ELF-1 (cell line): ENCODE measurements around the gene NCF4.

Experiments
- DNase-seq: peaks from one replicate; pipeline ENCODE4 v3.0.0-alpha.2; 2016; ENCODE audit warnings: low read depth, low spot score

Gene NCF4

GRCh38 chr22:36838119-36839030 lies 22.4 kb upstream of the NCF4 start:
- DNase-seq: no peak

- no peak for DNase-seq
Measured at GRCh38 chr22:36839356-36840073, 21.3 kb upstream of the NCF4 start.

- DNase-seq: no peak
Measured at GRCh38 chr22:36840106-36840505, 20.7 kb upstream of the NCF4 start.

- no peak for DNase-seq
Measured at GRCh38 chr22:36846271-36846670, 14.5 kb upstream of the NCF4 start.

- DNase-seq: no peak
Measured at GRCh38 chr22:36846949-36847348, 13.9 kb upstream of the NCF4 start.

- no peak for DNase-seq
Measured at GRCh38 chr22:36850056-36850455, 10.8 kb upstream of the NCF4 start.

GRCh38 chr22:36850682-36851081 lies 10.1 kb upstream of the NCF4 start:
- no peak for DNase-seq

- DNase-seq: no peak
Measured at GRCh38 chr22:36852056-36852973, 8.5 kb upstream of the NCF4 start.

GRCh38 chr22:36853407-36854099 lies 7.3 kb upstream of the NCF4 start:
- DNase-seq: peak; percentile 86

GRCh38 chr22:36855478-36855877 lies 5.3 kb upstream of the NCF4 start:
- DNase-seq: no peak

- DNase-seq: peak; percentile 93
Measured at GRCh38 chr22:36856121-36856791, 4.5 kb upstream of the NCF4 start.

- DNase-seq: no peak
Measured at GRCh38 chr22:36856792-36857135, 4.0 kb upstream of the NCF4 start.

- DNase-seq: no peak
Measured at GRCh38 chr22:36858156-36858555, 2.6 kb upstream of the NCF4 start.

- no peak for DNase-seq
Measured at GRCh38 chr22:36858966-36859365, 1.8 kb upstream of the NCF4 start.

GRCh38 chr22:36860017-36860416 lies 789 bp upstream of the NCF4 start:
- no peak for DNase-seq

- DNase-seq: no peak
Measured at GRCh38 chr22:36860438-36860820, 377 bp upstream of the NCF4 start.

- no peak for DNase-seq
Measured at GRCh38 chr22:36862251-36863242, 1.7 kb downstream of the NCF4 start.

- no peak for DNase-seq
Measured at GRCh38 chr22:36863281-36863680, 2.5 kb downstream of the NCF4 start.

- no peak for DNase-seq
Measured at GRCh38 chr22:36863979-36864378, 3.2 kb downstream of the NCF4 start.
